Upper lobe of left lung (tissue), 6 donors: ENCODE results near the gene SPATA2. TPM values are rescaled to one million over a fixed set of nuclear protein-coding genes. Genes with fewer than 3 reads are reported as not detected.

Experiments
- ATAC-seq, 2 donors: fragments of 200-7000 bp; cut with Tn5 transposase; one replicate each; pipeline ENCODE4 v1.9.1; 2022; ENCODE audit warnings: mild to moderate bottlenecking in 2 of 2, moderate library complexity in 2 of 2; ENCODE audit not compliant: low FRiP score in 2 of 2
- DNase-seq, 2 donors: peaks; one replicate each; pipeline ENCODE4 v3.0.0-alpha.2; 2019 to 2020
- H3K27ac ChIP-seq, 4 donors: fragments of 200-600 bp; sonication (generic); one replicate each; pipeline ENCODE4 v1.5.1; 2016 to 2019
- H3K27me3 ChIP-seq, 4 donors: fragments of 200-600 bp; sonication (generic); one replicate each; pipeline ENCODE4 v1.5.1; 2017 to 2019
- H3K36me3 ChIP-seq, 4 donors: fragments of 200-600 bp; sonication (generic); one replicate each; pipeline ENCODE4 v1.5.1; 2016 to 2019
- H3K4me1 ChIP-seq, 4 donors: fragments of 200-600 bp; sonication (generic); one replicate each; pipeline ENCODE4 v1.5.1; 2018 to 2019
- H3K4me3 ChIP-seq, 4 donors: fragments of 200-600 bp; sonication (generic); one replicate each; pipeline ENCODE4 v1.5.1; 2017 to 2019; ENCODE audit warnings: mild to moderate bottlenecking in 2 of 4, moderate library complexity in 1 of 4
- H3K9me3 ChIP-seq, 4 donors: fragments of 200-600 bp; sonication (generic); one replicate each; pipeline ENCODE4 v1.5.1; 2018 to 2019
- EP300 ChIP-seq, 4 donors: sonication (generic); formaldehyde crosslinking; IDR thresholded peaks; one replicate each; pipeline ENCODE4 v1.5.1; 2017; ENCODE audit warnings: antibody characterized with exemption in 4 of 4, control low read depth in 2 of 4
- POLR2A ChIP-seq, 4 donors: fragments of 450-650 bp; IDR thresholded peaks; one replicate each; pipeline ENCODE4 v1.5.1; 2016 to 2017; ENCODE audit warnings: antibody characterized with exemption in 4 of 4, mild to moderate bottlenecking in 2 of 4
- POLR2AphosphoS5 ChIP-seq, 2 donors: sonication (generic); formaldehyde crosslinking; IDR thresholded peaks; one replicate each; pipeline ENCODE4 v1.5.1; 2017; ENCODE audit warnings: antibody characterized with exemption in 2 of 2
- WGBS, 2 donors: methylation state at CpG; one replicate each; pipeline ENCODE4 v1.1.5; 2017 to 2018; 5-methylcytosine and 5-hydroxymethylcytosine counted together
- total RNA-seq, 6 donors: library from RNA; depleted of rRNA in 4 of 6; stranded (reverse); fragments of >200 nt in 4 of 6; gene quantifications; one replicate each; pipeline versions ENCODE4 v1.1.0 to v1.2.1, GENCODE V29; 2016 to 2021
- TF ChIP-seq, protein P1 (sequence below), 6 experiments: fragments of 450-650 bp in 4 of 6; fragments of 200-600 bp in 2 of 6; sonication (generic) in 2 of 6; IDR thresholded peaks; one replicate each; pipeline ENCODE4 v1.5.1; 2016 to 2019; ENCODE audit warnings: antibody characterized with exemption in 6 of 6
- donor health status: DM: no; HTN: no; CAD: no; lungs with moderate emphysema.
- donor health status: DM: no; HTN: yes; CAD: no; lungs with severe emphysema.

SPATA2 gene
- total RNA-seq, 6 donors from 2014 or later, result 5.1 to 9.4 (median 6.4) TPM

DNA sequence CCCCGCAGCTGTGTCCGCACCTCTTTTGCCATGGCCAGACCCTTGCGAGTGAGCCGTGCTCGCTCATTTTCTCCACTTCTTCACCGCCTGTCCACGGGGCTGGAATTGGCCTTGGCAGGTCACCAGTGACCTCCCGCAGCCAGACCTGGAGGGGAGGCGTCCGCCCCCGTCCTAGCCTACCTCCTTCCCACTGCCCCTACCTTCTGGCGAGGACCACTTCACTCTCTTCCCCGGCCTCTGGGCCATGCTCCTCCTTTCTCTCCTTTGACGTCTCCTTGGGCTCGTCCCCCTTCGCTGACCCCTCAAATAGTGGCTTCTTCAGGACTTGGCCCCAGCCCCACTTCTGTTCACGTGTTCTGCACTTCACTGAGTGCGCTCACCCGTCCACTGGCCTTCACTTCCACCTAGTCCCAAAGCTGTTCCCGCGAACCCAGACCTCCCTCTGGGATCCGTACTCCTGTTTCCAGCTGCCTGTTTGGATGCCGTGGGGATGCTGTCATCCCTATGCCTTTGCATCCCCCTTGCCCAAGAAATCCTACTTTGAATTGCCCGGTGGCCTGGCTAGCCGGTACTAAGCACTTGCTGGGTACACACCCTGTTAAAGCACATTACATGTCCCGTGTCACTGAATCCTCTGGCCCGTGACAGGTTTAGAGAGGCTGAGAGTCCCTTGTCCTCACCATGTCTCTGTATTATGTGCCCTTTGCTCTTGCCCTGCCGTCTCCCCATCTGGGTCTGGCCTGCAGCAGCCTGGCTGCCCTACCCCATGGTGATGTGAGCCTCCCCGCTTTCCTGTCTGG, 33.0 kb downstream of the SPATA2 start:
- Histone ChIP-seq H3K27me3 (no peaks in the 10 kb centered on the region), H3K27ac (no peak overlapping the region), H3K4me3 (no peak overlapping the region), H3K36me3 (peaks cover 7 to 91% (median 60%) of the 10 kb centered on the region in 4 donors), H3K4me1 (peaks cover 3 to 10% (median 3%) of the 10 kb centered on the region in 4 donors), H3K9me3 (no peaks in the 10 kb centered on the region)
- no peak for ATAC-seq
- WGBS, 2 donors, result 94 to 95% methylated on average over 28 of the region's 29 CpGs
- DNase-seq, result no peak
- TF ChIP-seq, protein P1, sequence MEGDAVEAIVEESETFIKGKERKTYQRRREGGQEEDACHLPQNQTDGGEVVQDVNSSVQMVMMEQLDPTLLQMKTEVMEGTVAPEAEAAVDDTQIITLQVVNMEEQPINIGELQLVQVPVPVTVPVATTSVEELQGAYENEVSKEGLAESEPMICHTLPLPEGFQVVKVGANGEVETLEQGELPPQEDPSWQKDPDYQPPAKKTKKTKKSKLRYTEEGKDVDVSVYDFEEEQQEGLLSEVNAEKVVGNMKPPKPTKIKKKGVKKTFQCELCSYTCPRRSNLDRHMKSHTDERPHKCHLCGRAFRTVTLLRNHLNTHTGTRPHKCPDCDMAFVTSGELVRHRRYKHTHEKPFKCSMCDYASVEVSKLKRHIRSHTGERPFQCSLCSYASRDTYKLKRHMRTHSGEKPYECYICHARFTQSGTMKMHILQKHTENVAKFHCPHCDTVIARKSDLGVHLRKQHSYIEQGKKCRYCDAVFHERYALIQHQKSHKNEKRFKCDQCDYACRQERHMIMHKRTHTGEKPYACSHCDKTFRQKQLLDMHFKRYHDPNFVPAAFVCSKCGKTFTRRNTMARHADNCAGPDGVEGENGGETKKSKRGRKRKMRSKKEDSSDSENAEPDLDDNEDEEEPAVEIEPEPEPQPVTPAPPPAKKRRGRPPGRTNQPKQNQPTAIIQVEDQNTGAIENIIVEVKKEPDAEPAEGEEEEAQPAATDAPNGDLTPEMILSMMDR (IDR thresholded peaks at IDR 0.05), result no peak
- TF ChIP-seq EP300 (IDR thresholded peaks at IDR 0.05), result no peak
- TF ChIP-seq POLR2A (IDR thresholded peaks at IDR 0.05), result no peak
- no peak for TF ChIP-seq POLR2AphosphoS5 (IDR thresholded peaks at IDR 0.05)

DNA sequence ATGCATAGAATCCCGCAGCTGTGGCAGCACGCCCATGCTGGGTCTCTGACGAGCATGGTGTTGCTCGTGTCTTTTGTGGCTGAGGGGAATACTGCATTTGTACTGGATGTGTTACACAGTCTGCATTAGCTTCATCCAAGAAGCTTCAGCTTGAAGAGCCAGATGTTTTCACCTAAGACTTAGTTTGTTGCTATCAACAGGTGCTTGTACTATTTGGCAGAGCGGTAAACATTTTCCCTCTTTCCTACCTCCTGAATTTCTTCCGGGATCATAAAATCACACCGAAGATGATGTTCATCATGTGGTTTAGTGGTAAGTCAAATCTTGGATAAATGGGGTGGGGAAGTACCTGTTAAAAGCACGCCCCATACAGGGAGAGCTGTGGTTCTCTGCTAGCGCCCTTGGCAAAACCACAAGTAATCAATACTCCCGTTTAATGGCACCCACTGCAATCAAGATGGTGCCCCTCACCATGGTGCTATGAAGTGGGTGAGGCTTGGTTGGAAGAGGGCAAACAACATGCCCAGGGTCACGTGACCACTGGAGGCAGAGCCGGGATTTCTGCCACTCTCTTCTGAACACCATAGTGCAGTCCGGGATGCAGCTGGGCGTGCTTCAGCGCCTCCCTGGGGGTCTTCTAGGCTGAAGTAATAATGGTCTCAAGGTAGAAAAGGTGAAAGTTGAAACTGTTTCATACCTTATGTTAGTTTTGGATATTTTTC, 34.4 kb downstream of the SPATA2 start:
- DNase-seq (no peak), ATAC-seq (no peak)
- H3K36me3 ChIP-seq, result peaks cover 7 to 91% (median 54%) of the 10 kb centered on the region in 4 donors
- H3K4me1 ChIP-seq, result no peaks in the 10 kb centered on the region
- H3K9me3 ChIP-seq, result no peaks in the 10 kb centered on the region
- no peaks in the 10 kb centered on the region for H3K27me3 ChIP-seq
- H3K4me3 ChIP-seq, result no peak overlapping the region
- no peak overlapping the region for H3K27ac ChIP-seq
- TF ChIP-seq POLR2AphosphoS5 (IDR thresholded peaks at IDR 0.05) (no peak), EP300 (IDR thresholded peaks at IDR 0.05) (no peak), POLR2A (IDR thresholded peaks at IDR 0.05) (no peak)
- TF ChIP-seq, protein P1 (IDR thresholded peaks at IDR 0.05), result no peak
- 92 to 93% methylated on average over 15 of the region's 15 CpGs for WGBS, 2 donors

DNA sequence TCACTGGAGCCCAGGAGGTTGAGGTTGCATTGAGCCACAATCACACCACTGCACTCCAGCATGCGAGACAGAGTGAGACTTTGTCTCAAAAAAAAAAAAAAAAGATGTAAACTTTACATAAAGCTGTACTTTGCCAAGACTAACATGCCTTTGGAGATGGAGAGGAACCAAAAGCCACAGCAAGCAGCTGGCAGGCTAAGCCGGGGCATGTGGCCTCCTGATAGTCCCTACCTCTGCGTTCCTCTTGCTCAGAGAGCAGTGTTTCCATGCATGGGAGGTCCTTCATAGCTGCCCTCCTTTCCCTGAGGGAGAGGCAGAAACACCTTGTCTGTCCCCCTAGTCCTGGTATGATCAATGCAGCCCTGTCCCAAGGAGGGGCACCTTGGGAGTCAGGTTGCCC, 35.2 kb downstream of the SPATA2 start:
- no peaks in the 10 kb centered on the region for H3K27me3 ChIP-seq
- peaks cover 7 to 91% (median 51%) of the 10 kb centered on the region in 4 donors for H3K36me3 ChIP-seq
- no peak for DNase-seq
- ATAC-seq, result no peak
- H3K4me1 ChIP-seq, result no peaks in the 10 kb centered on the region
- H3K27ac ChIP-seq, result no peak overlapping the region
- H3K9me3 ChIP-seq, result no peaks in the 10 kb centered on the region
- whole genome bisulfite sequencing, 2 donors, result 63 to 79% methylated on average over 3 of the region's 3 CpGs
- no peak for TF ChIP-seq POLR2A (IDR thresholded peaks at IDR 0.05)
- TF ChIP-seq POLR2AphosphoS5 (IDR thresholded peaks at IDR 0.05), result no peak
- TF ChIP-seq, protein P1 (IDR thresholded peaks at IDR 0.05), result no peak
- TF ChIP-seq EP300 (IDR thresholded peaks at IDR 0.05), result no peak
- no peak overlapping the region for H3K4me3 ChIP-seq

DNA sequence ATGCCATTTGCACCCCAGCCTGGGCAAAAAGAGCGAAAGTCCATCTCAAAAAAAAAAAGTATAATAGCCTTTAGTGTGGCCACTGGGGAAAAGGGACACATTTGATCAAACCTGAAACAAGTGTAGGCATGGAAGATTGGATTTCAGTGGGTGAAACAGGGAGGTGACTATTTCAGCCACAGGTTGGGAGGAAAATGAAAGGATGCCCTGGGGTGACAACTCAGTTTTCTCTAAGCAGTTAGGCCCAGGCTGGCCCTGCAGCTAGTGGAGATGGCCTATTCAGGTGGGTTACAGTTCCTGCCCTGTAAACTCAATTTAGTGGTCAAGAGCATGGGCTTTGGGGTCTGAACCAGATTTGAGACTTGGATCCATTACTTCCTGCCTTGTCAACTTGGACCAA, 36.4 kb downstream of the SPATA2 start:
- Histone ChIP-seq H3K36me3 (peaks cover 7 to 86% (median 41%) of the 10 kb centered on the region in 4 donors), H3K27ac (no peak overlapping the region), H3K4me1 (no peaks in the 10 kb centered on the region), H3K4me3 (no peak overlapping the region), H3K27me3 (no peaks in the 10 kb centered on the region), H3K9me3 (no peaks in the 10 kb centered on the region)
- DNase-seq (no peak), ATAC-seq (no peak)
- TF ChIP-seq POLR2AphosphoS5 (IDR thresholded peaks at IDR 0.05) (no peak), EP300 (IDR thresholded peaks at IDR 0.05) (no peak), POLR2A (IDR thresholded peaks at IDR 0.05) (no peak)
- TF ChIP-seq, protein P1 (IDR thresholded peaks at IDR 0.05), result no peak
- 100% methylated on average over 1 of the region's 1 CpG for WGBS, 2 donors
